HG03175 (cell line): ENCODE measurements around the gene ITPRID1.
A peak's percentile ranks its signal among the peaks of the same experiment; 100 is the strongest.
"Not testable (repeated sequence)": the region's sequence is repeated elsewhere in the genome, so short reads cannot be mapped to it uniquely, and the experiment has no call there.

Experiments used
- ATAC-seq: cut with Tn5 transposase; IDR thresholded peaks from one replicate; pipeline ENCODE4 v1.9.1; 2021; ENCODE audit warnings: mild to moderate bottlenecking, moderate library complexity; ENCODE audit not compliant: unreplicated experiment

The ITPRID1 gene

GRCh38 chr7:31513790-31514189 lies at the start of gene ITPRID1:
TSS of gene ITPRID1 (plus strand) at chr7:31514090. CDS start at chr7:31553025, 38,935 bp downstream.
- no peak for ATAC-seq

DNA sequence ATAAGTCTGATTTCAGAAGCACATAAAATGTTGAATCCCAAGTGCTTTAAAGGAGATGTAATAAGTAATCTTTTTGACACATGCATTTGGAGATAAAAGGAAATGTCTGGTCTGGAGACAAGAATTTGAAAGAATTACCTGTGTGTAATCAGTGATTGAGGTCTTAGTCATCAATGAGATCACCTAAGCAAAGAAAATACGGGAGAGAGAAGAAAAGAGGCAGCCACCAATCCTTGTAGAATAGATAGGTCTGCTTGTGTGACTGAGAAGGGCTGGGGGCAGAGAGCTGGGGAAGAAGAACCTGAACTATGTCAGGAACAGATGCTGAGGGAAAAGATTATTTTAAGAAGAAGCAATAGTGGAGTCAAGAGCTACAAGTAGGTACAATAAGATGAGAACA lies 49.3 kb upstream of the ITPRID1 start:
- ATAC-seq, result no peak

- no peak for ATAC-seq
Observed at GRCh38 chr7:31465285-31465684, 48.6 kb upstream of the ITPRID1 start.

DNA sequence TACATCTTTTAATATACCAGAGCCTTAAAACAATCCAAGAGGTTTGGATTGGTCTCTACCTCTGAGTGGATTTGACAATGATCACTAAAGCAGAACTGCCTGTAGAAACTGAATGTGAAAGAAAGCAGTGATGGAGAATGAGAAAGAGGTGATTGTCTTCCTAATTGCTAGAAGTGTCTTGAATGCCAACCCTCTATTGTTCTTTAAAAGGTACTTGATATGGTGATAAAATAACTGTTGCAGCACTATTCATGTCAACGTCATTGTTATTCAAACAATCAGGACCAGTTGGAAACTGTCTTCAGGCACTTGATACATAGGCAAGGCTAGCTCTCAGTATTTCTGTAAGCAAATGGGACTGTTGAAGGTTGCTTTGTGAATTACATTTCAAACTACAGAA lies 47.9 kb upstream of the ITPRID1 start:
- no peak for ATAC-seq

DNA sequence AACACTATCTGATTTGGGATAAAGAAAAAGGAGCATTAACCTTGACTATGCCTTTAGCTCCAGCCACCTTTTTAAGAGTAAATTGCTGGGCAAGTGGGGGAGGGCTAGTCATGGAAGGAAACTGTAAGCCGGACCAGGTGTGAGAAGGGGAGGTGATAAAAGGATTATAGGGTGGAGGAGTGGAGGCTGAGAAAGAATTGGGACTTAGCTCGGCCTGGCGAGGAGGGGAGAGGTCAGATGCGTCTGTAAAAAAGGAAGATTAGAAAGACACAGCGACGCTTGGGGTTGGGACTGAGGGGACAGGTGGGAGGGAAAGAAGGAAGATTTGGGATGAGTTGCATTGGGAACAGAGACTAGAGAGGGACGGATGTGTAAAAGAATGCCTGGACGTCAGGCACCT lies 43.0 kb upstream of the ITPRID1 start:
- ATAC-seq, result not testable (repeated sequence)

DNA sequence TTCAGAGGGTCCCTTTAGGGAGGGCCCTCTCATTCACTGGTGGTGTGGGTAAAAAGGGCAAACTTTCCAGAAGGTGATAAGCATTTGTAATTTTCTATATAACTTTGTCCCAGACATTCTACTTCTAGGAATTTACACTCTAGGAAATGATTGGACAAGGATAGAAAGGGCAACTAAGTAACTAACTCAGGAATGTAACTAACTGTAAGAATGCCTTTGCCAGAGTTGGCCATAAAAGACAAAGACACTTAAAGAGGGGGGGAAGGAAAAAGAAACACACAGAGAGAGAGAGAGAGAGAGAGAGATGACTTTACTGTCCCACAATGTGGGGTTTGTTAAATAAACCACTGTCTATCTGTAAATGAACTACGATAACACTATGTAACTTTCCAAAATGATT lies 38.5 kb upstream of the ITPRID1 start:
- ATAC-seq, result no peak

DNA sequence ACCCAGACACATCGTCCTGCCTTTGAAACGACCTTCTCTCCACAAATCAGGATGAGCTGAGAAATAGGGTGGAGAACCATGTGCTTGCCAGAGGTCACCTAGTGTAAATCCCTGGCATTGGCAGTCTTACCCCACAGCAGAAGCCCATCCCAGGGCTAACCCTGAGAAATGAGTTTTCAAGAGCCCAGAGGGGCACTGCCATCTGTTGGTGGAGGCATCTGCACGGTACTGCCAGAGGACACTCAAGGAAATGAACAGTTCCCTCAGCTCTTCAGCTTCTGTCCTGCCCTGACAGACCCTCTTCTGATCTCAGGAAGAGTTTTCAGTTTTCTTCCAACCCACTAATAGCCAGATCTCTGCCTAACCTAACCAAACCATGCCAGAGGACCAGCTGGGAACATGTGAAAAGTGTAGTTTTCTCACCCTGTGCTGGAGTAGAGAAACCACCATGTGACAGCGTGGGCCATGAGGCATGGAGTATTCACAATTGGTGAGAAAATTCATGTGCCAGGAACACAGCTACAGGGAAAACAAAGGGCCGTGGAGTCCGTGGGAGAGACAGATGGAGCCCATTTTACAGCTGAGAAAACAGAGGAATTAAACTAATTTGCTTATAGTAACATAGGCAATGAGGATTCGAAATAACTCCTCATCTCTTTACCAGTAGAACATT lies 37.7 kb upstream of the ITPRID1 start:
- no peak for ATAC-seq

- ATAC-seq, result no peak
Observed at GRCh38 chr7:31476941-31477677, 36.8 kb upstream of the ITPRID1 start.

DNA sequence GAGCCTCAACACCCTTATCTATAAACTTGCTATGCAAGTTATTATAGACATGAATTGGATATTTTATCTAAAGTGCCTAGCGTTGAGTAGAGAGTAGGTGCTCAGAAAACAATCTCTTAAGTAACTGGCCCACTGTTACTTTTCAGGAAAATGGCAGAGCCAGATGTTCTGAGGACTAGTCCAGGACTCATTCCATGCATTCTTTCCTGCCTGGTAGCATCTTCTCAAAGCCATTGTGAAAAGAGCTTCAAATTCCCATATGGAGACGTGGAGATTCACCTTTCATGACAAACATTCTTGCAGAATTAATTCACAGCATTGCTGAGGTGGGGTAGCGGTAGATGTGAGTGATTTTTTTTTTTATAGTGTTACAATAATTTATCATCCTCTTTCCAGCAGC lies 35.9 kb upstream of the ITPRID1 start:
- ATAC-seq, result no peak

- peak; percentile 79 for ATAC-seq
Observed at GRCh38 chr7:31478721-31479120, 35.2 kb upstream of the ITPRID1 start.

GRCh38 chr7:31487071-31487470 lies 26.8 kb upstream of the ITPRID1 start:
- ATAC-seq, result no peak

GRCh38 chr7:31487476-31487875 lies 26.4 kb upstream of the ITPRID1 start:
- no peak for ATAC-seq

DNA sequence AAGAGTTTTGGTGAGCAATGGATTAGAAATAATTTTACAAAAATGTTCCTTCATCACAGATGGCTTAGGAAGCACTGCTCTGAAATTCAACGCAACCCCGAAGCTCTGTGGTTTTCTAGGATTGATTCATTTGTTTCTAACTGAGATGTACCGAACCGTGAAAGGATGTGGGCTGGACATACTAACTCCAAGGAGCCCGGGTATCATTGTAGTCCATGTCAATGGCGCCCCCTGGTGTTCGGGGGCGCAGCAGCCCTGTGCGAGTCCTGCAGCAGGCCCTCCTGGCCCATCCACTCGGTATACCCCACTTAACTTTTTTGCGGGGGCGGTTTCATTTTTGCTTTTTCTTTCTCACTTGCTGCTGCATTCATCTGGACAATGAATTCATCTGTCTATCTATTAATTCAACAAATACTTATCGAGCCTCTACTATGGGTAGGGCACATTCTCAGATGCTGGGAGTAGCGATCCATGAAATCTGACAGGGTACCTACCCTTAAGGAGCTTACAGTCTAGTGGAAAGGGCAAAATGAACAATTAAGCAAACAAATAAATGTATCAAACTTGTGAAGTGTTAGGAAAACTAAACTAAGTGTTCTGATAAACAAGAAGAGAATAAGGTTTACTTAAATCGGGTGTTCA lies 25.2 kb upstream of the ITPRID1 start:
- ATAC-seq, result peak; percentile 97

GRCh38 chr7:31490796-31491314 lies 23.0 kb upstream of the ITPRID1 start:
- no peak for ATAC-seq

- no peak for ATAC-seq
Observed at GRCh38 chr7:31492086-31492485, 21.8 kb upstream of the ITPRID1 start.

DNA sequence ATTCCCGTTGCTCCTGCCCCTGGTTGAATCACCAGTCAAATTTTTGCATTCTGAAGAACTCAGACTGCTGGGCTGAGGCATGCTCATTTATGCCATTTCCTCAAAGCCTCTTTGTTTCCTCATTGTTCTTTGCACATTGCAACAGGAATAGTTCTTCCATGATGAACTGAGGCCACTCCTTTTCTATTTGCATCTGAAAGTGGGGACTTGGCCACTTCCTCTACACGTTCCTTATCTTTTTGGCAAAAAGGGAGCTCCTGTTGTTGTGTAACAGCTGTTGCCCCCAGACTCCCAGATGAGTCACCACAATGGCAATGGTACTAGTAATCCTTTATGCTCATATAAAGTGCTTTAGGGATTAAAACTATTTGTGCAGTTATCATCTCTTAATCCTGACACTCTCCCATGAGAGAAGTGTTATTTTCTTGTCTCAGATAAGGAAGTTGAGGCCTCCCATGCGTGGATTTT lies 20.1 kb upstream of the ITPRID1 start:
- ATAC-seq, result no peak

DNA sequence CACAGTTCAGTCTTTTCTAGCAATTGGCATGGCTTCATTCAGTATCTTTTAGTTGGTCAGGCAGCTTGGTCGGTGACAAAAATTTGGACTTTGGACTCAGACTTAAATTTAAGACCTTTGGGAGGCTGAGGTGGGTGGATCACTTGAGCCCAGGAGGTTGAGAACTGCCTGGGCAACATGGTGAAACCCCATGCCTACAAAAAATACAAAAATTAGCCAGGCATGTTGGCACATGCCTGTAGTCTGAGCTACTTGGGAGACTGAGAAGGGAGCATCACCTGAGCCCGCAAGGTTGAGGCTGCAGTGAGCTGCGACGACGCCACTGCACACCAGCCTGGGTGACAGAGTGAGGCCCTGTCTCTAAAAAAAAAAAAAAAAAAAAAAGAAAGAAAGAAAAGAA lies 19.5 kb upstream of the ITPRID1 start:
- ATAC-seq, result no peak

DNA sequence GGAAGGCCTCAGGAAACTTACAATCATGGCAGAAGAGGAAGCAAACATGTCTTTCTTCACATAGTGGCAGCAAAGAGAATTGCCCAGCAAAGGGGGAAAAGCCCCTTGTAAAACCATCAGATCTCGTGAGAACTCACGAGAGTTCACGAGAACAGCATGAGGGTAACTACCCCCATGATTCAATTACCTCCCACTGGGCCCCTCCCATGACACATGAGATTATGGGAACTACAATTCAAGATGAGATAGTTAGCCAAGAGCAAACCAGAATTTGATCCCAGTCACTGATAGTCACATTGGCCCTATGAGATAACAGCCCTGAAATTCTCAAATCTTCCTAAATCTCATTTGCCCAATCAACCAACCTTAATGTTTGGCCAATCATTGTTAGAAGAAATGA lies 18.2 kb upstream of the ITPRID1 start:
- no peak for ATAC-seq

DNA sequence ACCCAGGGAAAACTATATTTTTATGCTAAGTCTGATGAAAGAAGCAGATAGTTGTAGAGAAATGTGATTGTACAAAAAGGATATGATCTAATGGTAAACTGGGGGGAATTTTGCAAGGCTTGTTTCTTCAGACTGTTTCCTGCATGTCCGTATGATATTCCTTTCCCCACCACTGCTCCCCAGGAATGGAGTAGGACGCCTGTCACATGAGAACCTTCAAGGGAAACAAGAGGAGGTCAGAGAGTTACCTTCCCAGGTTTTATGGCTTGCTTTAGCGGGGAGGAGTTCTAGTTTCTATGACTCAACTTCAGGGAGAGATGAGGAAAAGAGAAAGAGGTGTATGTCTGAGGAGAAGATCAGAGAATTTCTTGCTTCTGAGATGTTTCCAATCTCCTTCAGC lies 16.4 kb upstream of the ITPRID1 start:
- no peak for ATAC-seq

DNA sequence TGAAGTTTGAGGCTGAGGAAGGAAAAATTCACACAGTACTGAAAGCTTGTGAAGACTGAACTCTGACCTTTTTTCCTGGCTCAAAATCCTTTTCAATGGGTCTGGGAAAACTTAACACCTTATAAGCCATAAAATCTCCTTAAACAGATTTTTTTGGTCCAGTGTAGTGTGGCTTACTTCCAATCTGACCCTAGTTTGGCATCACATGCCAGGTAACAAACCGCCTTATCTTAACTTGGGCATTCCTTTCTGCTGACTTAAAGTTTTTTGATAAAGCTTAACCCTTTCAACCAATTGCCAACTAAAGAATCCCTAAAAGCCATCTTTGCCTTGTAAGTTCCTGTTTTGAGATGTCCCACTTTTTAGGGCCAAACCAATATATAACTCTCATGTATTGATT lies 13.2 kb upstream of the ITPRID1 start:
- ATAC-seq, result no peak

GRCh38 chr7:31508823-31509222 lies 5.1 kb upstream of the ITPRID1 start:
- no peak for ATAC-seq

GRCh38 chr7:31512166-31512565 lies 1.7 kb upstream of the ITPRID1 start:
- ATAC-seq, result no peak
